Measurements from ENCODE around the gene FBXO15.

FBXO15 gene

DNA sequence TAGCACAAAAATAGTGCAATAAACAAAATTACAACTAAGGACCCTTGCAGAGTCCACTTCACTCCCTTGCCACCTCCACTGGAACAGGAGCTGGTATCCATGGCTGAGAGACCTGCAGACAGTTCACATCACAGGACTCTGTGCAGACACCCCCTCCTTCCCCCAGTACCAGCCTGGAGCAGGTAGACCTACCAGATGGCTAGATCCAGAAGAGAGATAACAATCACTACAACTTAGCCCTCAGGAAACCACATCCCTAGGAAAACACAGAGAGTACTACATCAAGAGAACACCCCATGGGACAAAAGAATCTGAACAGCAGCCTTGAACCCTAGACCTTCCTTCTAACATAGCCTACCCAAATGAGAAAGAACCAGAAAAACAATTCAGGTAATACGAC is 49.8 kb downstream of the FBXO15 start:
- H3K14ac ChIP-seq (ENCODE audit: low read length): no peak overlapping the region
- no CpG with 5 or more reads among the region's 1 CpG for WGBS, 2 donors (ENCODE audit: extremely low coverage in 2 of 2, insufficient read length in 2 of 2, insufficient replicate concordance in 1 of 2)
- H3K23ac ChIP-seq (ENCODE audit: low read depth, low read length, poor library complexity): no peak overlapping the region
- H2BK5ac ChIP-seq (ENCODE audit: low read length): no peak overlapping the region
- H2BK15ac ChIP-seq (ENCODE audit: low read length): no peak overlapping the region
- H2BK12ac ChIP-seq (ENCODE audit: low read length): no peak overlapping the region
- H2BK120ac ChIP-seq (ENCODE audit: low read depth, low read length): no peak overlapping the region
- H3K9ac ChIP-seq (ENCODE audit: low read depth, low read length, poor library complexity): no peak overlapping the region
- H2AK5ac ChIP-seq (ENCODE audit: low read depth, low read length): no peak overlapping the region
- H4K8ac ChIP-seq (ENCODE audit: low read depth, low read length): no peak overlapping the region
- no peak overlapping the region for H3K4ac ChIP-seq (ENCODE audit: low read length)
- H3K79me1 ChIP-seq (ENCODE audit: low read depth, low read length): no peaks in the 10 kb centered on the region
- no peak for DNase-seq (ENCODE audit: low spot score)
- H3K27me3 ChIP-seq (ENCODE audit: control insufficient read depth in 3 of 3, insufficient read depth in 3 of 3, low read depth in 1 of 3, low read length in 3 of 3): no peaks in the 10 kb centered on the region
- no peak overlapping the region for H3K4me3 ChIP-seq (ENCODE audit: low read length in 2 of 2)
- no peaks in the 10 kb centered on the region for H3K36me3 ChIP-seq (replicated peaks in 1 of 2; ENCODE audit: control insufficient read depth in 2 of 2, insufficient read depth in 2 of 2, low read length in 2 of 2)
- peaks cover 0 to 1% of the 10 kb centered on the region in 2 donors for H3K4me1 ChIP-seq (ENCODE audit: control insufficient read depth in 2 of 2, insufficient read depth in 1 of 2, low read depth in 1 of 2, low read length in 2 of 2)
- H3K18ac ChIP-seq (ENCODE audit: low read length): no peak overlapping the region
- no peak overlapping the region for H3K27ac ChIP-seq (replicated peaks; ENCODE audit: low read length)
- H3K4me2 ChIP-seq (ENCODE audit: insufficient read depth, low read length, poor library complexity, severe bottlenecking): no peak overlapping the region
- H4K91ac ChIP-seq (ENCODE audit: low read depth, low read length, poor library complexity): no peak overlapping the region
- no peak overlapping the region for H2AFZ ChIP-seq (ENCODE audit: low read length)
- H3K9me3 ChIP-seq (replicated peaks in 1 of 2; ENCODE audit: control insufficient read depth in 2 of 2, insufficient read depth in 1 of 2, low read depth in 1 of 2, low read length in 2 of 2): peaks cover 0 to 1% of the 10 kb centered on the region in 2 donors

DNA sequence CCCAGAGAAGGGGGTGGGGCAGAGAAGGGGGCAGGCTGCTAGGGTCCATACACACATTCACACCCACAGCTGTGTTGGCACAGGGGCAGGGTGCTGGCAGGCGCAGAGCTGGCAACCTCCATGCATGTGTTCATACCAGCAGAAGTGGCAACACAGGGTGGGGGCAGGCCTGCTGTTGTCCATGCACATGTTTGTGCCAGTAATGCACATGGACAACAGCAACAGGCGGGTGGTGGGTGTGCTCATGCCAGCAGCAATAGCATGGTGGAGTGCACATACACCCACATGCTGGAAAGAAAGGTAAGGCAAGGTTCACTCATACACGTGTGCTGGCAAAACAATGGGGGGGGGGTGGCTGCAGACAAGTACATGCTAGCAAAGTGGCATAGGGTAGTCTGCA is 54.7 kb downstream of the FBXO15 start:
- Histone ChIP-seq H3K14ac (ENCODE audit: low read length) (peak overlapping the region; percentile 31), H3K79me1 (ENCODE audit: low read depth, low read length) (no peaks in the 10 kb centered on the region), H3K18ac (ENCODE audit: low read length) (peak overlapping the region; percentile 68), H2BK15ac (ENCODE audit: low read length) (no peak overlapping the region), H2BK5ac (ENCODE audit: low read length) (no peak overlapping the region), H3K4ac (ENCODE audit: low read length) (no peak overlapping the region), H3K9ac (ENCODE audit: low read depth, low read length, poor library complexity) (peak overlapping the region; percentile 12), H3K23ac (ENCODE audit: low read depth, low read length, poor library complexity) (peak overlapping the region; percentile 50), H4K91ac (ENCODE audit: low read depth, low read length, poor library complexity) (no peak overlapping the region), H2AFZ (ENCODE audit: low read length) (no peak overlapping the region), H2AK5ac (ENCODE audit: low read depth, low read length) (peak overlapping the region; percentile 70), H4K8ac (ENCODE audit: low read depth, low read length) (no peak overlapping the region), H2BK120ac (ENCODE audit: low read depth, low read length) (peak overlapping the region; percentile 84), H3K9me3 (replicated peaks in 1 of 2; ENCODE audit: control insufficient read depth in 2 of 2, insufficient read depth in 1 of 2, low read depth in 1 of 2, low read length in 2 of 2) (peaks cover 2 to 3% of the 10 kb centered on the region in 2 donors), H2BK12ac (ENCODE audit: low read length) (peak overlapping the region; percentile 66), H3K4me2 (ENCODE audit: insufficient read depth, low read length, poor library complexity, severe bottlenecking) (no peak overlapping the region), H3K36me3 (replicated peaks in 1 of 2; ENCODE audit: control insufficient read depth in 2 of 2, insufficient read depth in 2 of 2, low read length in 2 of 2) (no peaks in the 10 kb centered on the region), H3K27me3 (ENCODE audit: control insufficient read depth in 3 of 3, insufficient read depth in 3 of 3, low read depth in 1 of 3, low read length in 3 of 3) (no peaks in the 10 kb centered on the region), H3K4me3 (ENCODE audit: low read length in 2 of 2) (no peak overlapping the region), H3K27ac (replicated peaks; ENCODE audit: low read length) (no peak overlapping the region), H3K4me1 (ENCODE audit: control insufficient read depth in 2 of 2, insufficient read depth in 1 of 2, low read depth in 1 of 2, low read length in 2 of 2) (peaks cover 0 to 3% of the 10 kb centered on the region in 2 donors)
- DNase-seq (ENCODE audit: low spot score): no peak
- no CpG with 5 or more reads among the region's 3 CpGs for WGBS, 2 donors (ENCODE audit: extremely low coverage in 2 of 2, insufficient read length in 2 of 2, insufficient replicate concordance in 1 of 2)

DNA sequence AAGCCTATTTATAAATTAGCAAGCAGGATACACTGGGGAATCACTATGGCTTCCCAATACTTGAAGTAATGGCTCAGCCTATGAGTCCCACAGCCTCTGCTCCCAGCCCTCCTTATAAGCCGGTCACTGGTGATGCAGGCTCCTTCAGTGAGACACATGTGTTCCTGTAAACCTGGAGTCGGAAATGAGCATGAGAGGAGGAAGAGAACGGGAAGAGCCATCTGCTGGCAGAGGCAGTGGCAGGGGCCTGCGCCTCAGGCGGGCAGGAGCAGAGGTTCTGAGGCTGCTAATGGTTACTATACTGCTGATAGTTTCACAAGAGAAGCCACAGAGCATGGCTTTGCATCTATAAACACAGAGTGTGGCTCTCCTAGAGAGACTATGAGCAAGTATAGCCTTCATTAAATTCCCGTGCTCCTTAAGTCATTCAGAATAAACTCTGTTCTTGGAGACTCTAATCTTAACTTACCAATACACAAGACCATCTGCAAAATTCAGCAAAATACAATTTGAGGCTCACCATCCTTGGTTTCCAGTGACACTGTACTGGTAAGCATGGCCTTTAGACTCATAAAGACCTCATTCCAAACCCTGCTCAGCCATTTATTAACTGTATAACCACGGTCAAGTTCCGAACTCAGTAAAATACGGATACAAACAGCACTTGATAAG is 63.3 kb downstream of the FBXO15 start:
- H3K27ac ChIP-seq (replicated peaks; ENCODE audit: low read length): no peak overlapping the region
- WGBS, 2 donors (ENCODE audit: extremely low coverage in 2 of 2, insufficient read length in 2 of 2, insufficient replicate concordance in 1 of 2): no CpG with 5 or more reads among the region's 9 CpGs

DNA sequence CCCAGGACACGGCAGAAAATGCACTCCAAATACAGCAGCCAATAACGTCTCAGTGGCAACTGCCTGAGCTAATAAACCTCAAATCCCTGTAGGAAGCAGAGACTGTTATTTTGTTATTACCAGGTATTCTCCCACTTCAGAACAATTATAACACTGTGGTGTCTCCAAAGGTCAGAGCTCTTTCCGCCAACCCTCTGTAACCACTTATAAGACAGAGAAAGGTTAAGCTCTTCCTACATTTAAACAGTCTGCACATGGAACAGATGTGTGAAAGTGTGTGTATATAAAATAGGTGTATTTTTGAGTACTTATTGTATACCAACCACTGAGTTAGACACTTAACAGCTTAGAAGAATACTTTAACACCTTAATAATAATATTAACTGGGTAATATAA is 64.1 kb downstream of the FBXO15 start:
- WGBS, 2 donors (ENCODE audit: extremely low coverage in 2 of 2, insufficient read length in 2 of 2, insufficient replicate concordance in 1 of 2): no CpG with 5 or more reads among the region's 3 CpGs
- Histone ChIP-seq H3K27ac (replicated peaks; ENCODE audit: low read length) (no peak overlapping the region), H3K4me2 (ENCODE audit: insufficient read depth, low read length, poor library complexity, severe bottlenecking) (no peak overlapping the region)

More for the DNA sequence above, 63.3 kb downstream of the FBXO15 start:
- H3K14ac ChIP-seq (ENCODE audit: low read length): no peak overlapping the region
- DNase-seq (ENCODE audit: low spot score): no peak
- no peak overlapping the region for H3K18ac ChIP-seq (ENCODE audit: low read length)
- peaks cover 0 to 6% (median 0%) of the 10 kb centered on the region in 3 experiments for H3K27me3 ChIP-seq (ENCODE audit: control insufficient read depth in 3 of 3, insufficient read depth in 3 of 3, low read depth in 1 of 3, low read length in 3 of 3)
- H3K9me3 ChIP-seq (replicated peaks in 1 of 2; ENCODE audit: control insufficient read depth in 2 of 2, insufficient read depth in 1 of 2, low read depth in 1 of 2, low read length in 2 of 2): peaks cover 0 to 3% of the 10 kb centered on the region in 2 donors
- no peak overlapping the region for H3K4ac ChIP-seq (ENCODE audit: low read length)
- no peak overlapping the region for H2BK15ac ChIP-seq (ENCODE audit: low read length)
- H4K91ac ChIP-seq (ENCODE audit: low read depth, low read length, poor library complexity): no peak overlapping the region
- no peak overlapping the region for H3K4me3 ChIP-seq (ENCODE audit: low read length in 2 of 2)
- H3K79me1 ChIP-seq (ENCODE audit: low read depth, low read length): no peaks in the 10 kb centered on the region
- H2AFZ ChIP-seq (ENCODE audit: low read length): no peak overlapping the region
- H2BK12ac ChIP-seq (ENCODE audit: low read length): no peak overlapping the region
- no peak overlapping the region for H3K9ac ChIP-seq (ENCODE audit: low read depth, low read length, poor library complexity)
- H4K8ac ChIP-seq (ENCODE audit: low read depth, low read length): no peak overlapping the region
- H3K4me1 ChIP-seq (ENCODE audit: control insufficient read depth in 2 of 2, insufficient read depth in 1 of 2, low read depth in 1 of 2, low read length in 2 of 2): peaks cover 2 to 4% of the 10 kb centered on the region in 2 donors
- H2BK5ac ChIP-seq (ENCODE audit: low read length): no peak overlapping the region
- H2AK5ac ChIP-seq (ENCODE audit: low read depth, low read length): no peak overlapping the region
- H3K23ac ChIP-seq (ENCODE audit: low read depth, low read length, poor library complexity): no peak overlapping the region
- H3K36me3 ChIP-seq (replicated peaks in 1 of 2; ENCODE audit: control insufficient read depth in 2 of 2, insufficient read depth in 2 of 2, low read length in 2 of 2): no peaks in the 10 kb centered on the region
- H2BK120ac ChIP-seq (ENCODE audit: low read depth, low read length): no peak overlapping the region
- H3K4me2 ChIP-seq (ENCODE audit: insufficient read depth, low read length, poor library complexity, severe bottlenecking): no peak overlapping the region

More for the DNA sequence above, 64.1 kb downstream of the FBXO15 start:
- Histone ChIP-seq H3K9me3 (replicated peaks in 1 of 2; ENCODE audit: control insufficient read depth in 2 of 2, insufficient read depth in 1 of 2, low read depth in 1 of 2, low read length in 2 of 2) (peaks cover 0 to 1% of the 10 kb centered on the region in 2 donors), H3K9ac (ENCODE audit: low read depth, low read length, poor library complexity) (no peak overlapping the region), H2BK12ac (ENCODE audit: low read length) (no peak overlapping the region), H2BK5ac (ENCODE audit: low read length) (no peak overlapping the region), H3K36me3 (replicated peaks in 1 of 2; ENCODE audit: control insufficient read depth in 2 of 2, insufficient read depth in 2 of 2, low read length in 2 of 2) (no peaks in the 10 kb centered on the region), H3K79me1 (ENCODE audit: low read depth, low read length) (no peaks in the 10 kb centered on the region), H3K4me3 (ENCODE audit: low read length in 2 of 2) (no peak overlapping the region), H2BK15ac (ENCODE audit: low read length) (no peak overlapping the region), H3K4ac (ENCODE audit: low read length) (no peak overlapping the region), H2AK5ac (ENCODE audit: low read depth, low read length) (no peak overlapping the region), H4K91ac (ENCODE audit: low read depth, low read length, poor library complexity) (no peak overlapping the region), H2AFZ (ENCODE audit: low read length) (peak overlapping the region; percentile 77), H2BK120ac (ENCODE audit: low read depth, low read length) (no peak overlapping the region), H3K4me1 (ENCODE audit: control insufficient read depth in 2 of 2, insufficient read depth in 1 of 2, low read depth in 1 of 2, low read length in 2 of 2) (peaks cover 2 to 4% of the 10 kb centered on the region in 2 donors), H3K23ac (ENCODE audit: low read depth, low read length, poor library complexity) (no peak overlapping the region), H3K14ac (ENCODE audit: low read length) (no peak overlapping the region), H3K27me3 (ENCODE audit: control insufficient read depth in 3 of 3, insufficient read depth in 3 of 3, low read depth in 1 of 3, low read length in 3 of 3) (peaks cover 0 to 6% (median 0%) of the 10 kb centered on the region in 3 experiments), H4K8ac (ENCODE audit: low read depth, low read length) (peak overlapping the region; percentile 58), H3K18ac (ENCODE audit: low read length) (no peak overlapping the region)
- DNase-seq (ENCODE audit: low spot score): no peak

Measured in neuronal stem cell (in vitro differentiated cells).